Spleen (tissue), 7 donors: Measurements from ENCODE around the gene TEPSIN.

Experiments
- POLR2A ChIP-seq, 3 donors: fragments of 450-650 bp; IDR thresholded peaks; one replicate each; pipeline ENCODE4 v1.5.1; 2017; ENCODE audit warnings: antibody characterized with exemption in 3 of 3, mild to moderate bottlenecking in 1 of 3
- POLR2AphosphoS5 ChIP-seq, 3 donors: sonication (generic); formaldehyde crosslinking; IDR thresholded peaks; one replicate each; pipeline ENCODE4 v1.5.1; 2017; ENCODE audit warnings: antibody characterized with exemption in 3 of 3
- TF ChIP-seq, protein P1 (sequence below), 11 experiments: fragments of 200-600 bp in 7 of 11; fragments of 450-650 bp in 4 of 11; sonication (generic) in 4 of 11; IDR thresholded peaks in 8 of 11; conservative IDR thresholded peaks in 3 of 11; 1 replicate in 7 of 11; 2 replicates in 4 of 11; pipeline versions ENCODE4 v1.4.0 to v1.8.0; 2016 to 2021; ENCODE audit warnings: antibody characterized with exemption in 11 of 11, inconsistent platforms in 4 of 11, mild to moderate bottlenecking in 1 of 11
- donor health status: DM: no; HTN: no; CAD: no; lungs with moderate emphysema.
- donor health status: DM: no; HTN: no; CAD: no.
- donor health status: DM: no; HTN: no; CAD: no.

DNA sequence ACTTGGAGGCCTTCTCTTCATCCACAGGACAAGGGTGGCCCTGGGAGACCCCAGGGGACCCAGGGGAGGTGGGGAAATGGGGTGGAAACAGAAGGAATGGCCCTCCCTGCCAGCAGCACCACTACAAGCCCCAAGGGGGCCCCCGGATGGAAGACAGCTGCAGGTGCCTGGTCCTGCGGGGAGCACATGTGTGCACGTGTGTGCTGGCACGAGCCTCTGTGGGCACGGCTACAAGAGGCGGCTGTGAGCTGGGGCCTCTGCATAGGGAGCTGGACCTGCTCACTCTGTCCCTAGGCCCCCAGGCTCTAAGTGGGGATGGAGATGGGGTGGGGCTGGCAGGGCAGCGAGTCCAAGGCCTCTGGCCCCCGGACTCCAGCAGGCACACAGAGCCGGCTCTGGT, 59.6 kb downstream of the TEPSIN start:
- TF ChIP-seq, protein P1, sequence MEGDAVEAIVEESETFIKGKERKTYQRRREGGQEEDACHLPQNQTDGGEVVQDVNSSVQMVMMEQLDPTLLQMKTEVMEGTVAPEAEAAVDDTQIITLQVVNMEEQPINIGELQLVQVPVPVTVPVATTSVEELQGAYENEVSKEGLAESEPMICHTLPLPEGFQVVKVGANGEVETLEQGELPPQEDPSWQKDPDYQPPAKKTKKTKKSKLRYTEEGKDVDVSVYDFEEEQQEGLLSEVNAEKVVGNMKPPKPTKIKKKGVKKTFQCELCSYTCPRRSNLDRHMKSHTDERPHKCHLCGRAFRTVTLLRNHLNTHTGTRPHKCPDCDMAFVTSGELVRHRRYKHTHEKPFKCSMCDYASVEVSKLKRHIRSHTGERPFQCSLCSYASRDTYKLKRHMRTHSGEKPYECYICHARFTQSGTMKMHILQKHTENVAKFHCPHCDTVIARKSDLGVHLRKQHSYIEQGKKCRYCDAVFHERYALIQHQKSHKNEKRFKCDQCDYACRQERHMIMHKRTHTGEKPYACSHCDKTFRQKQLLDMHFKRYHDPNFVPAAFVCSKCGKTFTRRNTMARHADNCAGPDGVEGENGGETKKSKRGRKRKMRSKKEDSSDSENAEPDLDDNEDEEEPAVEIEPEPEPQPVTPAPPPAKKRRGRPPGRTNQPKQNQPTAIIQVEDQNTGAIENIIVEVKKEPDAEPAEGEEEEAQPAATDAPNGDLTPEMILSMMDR (IDR thresholded peaks at IDR 0.05 in 8 of 11, conservative IDR thresholded peaks at IDR 0.05 in 3 of 11) = no peak
- TF ChIP-seq POLR2AphosphoS5 (IDR thresholded peaks at IDR 0.05) (no peak), POLR2A (IDR thresholded peaks at IDR 0.05) (no peak)
